WTC11 (cell line): Measurements from ENCODE around the gene SREBF2. TPM values are rescaled to one million over a fixed set of nuclear protein-coding genes. Genes with fewer than 3 reads are reported as not detected.

Experiments used
- ATAC-seq: fragments of 200-7000 bp; cut with Tn5 transposase; 2 replicates; pipeline ENCODE4 v1.10.0; 2021; ENCODE audit warnings: mild to moderate bottlenecking, moderate library complexity
- CTCF ChIA-PET: fragments of 300-600 bp; sonication (Branson Sonifier 250); formaldehyde crosslinking; loops from one replicate; lab custom pipeline; 2021; ENCODE audit warnings: antibody characterized with exemption; lab: Charles Lee
- POLR2A ChIA-PET: fragments of 350-600 bp; sonication (Branson Sonifier 250); formaldehyde crosslinking; loops from one replicate; lab custom pipeline; 2021; ENCODE audit warnings: antibody characterized with exemption; lab: Charles Lee
- DNase-seq: peaks from one replicate; pipeline ENCODE4 v3.0.0; 2021; ENCODE audit warnings: low spot score
- H3K27ac Mint-ChIP-seq: 2 replicates; pipeline ENCODE4 v1.8.0; 2021; ENCODE audit warnings: mixed read lengths
- H3K27me3 Mint-ChIP-seq: 2 replicates; pipeline ENCODE4 v1.8.0; 2021; ENCODE audit warnings: low read depth, mild to moderate bottlenecking, moderate library complexity, mixed read lengths
- H3K36me3 Mint-ChIP-seq: 2 replicates; pipeline ENCODE4 v1.8.0; 2021; ENCODE audit warnings: mixed read lengths
- H3K4me1 Mint-ChIP-seq: 2 replicates; pipeline ENCODE4 v1.8.0; 2022; ENCODE audit warnings: mixed read lengths
- H3K4me3 Mint-ChIP-seq: 2 replicates; pipeline ENCODE4 v1.8.0; 2021; ENCODE audit warnings: mild to moderate bottlenecking, moderate library complexity, mixed read lengths
- H3K9me3 Mint-ChIP-seq: 2 replicates; pipeline ENCODE4 v1.8.0; 2021; ENCODE audit warnings: mixed read lengths
- ARID4B ChIP-seq: sonication (generic); formaldehyde crosslinking; IDR thresholded peaks from 2 replicates; pipeline ENCODE4 v1.8.0; 2023; ENCODE audit warnings: missing genetic modification reagents, mild to moderate bottlenecking, borderline replicate concordance
- ATF2 ChIP-seq: sonication (generic); formaldehyde crosslinking; IDR thresholded peaks from 2 replicates; pipeline ENCODE4 v1.8.1; 2022; ENCODE audit warnings: low read depth, missing genetic modification reagents, borderline replicate concordance
- ATF3 ChIP-seq: sonication (generic); formaldehyde crosslinking; conservative IDR thresholded peaks from 2 replicates; pipeline ENCODE4 v1.8.1; 2022; ENCODE audit warnings: mild to moderate bottlenecking, missing genetic modification reagents
- CDX4 ChIP-seq: fragments of 250-450 bp; sonication (Bioruptor Pico); IDR thresholded peaks from 2 replicates; pipeline ENCODE4 v1.9.0; 2021; ENCODE audit warnings: moderate library complexity, mild to moderate bottlenecking, inconsistent platforms, borderline replicate concordance
- CTCF ChIP-seq: fragments of 200-600 bp; IDR thresholded peaks from 2 replicates; pipeline ENCODE4 v1.8.0; 2022; ENCODE audit warnings: antibody characterized with exemption
- GABPB1 ChIP-seq: sonication (generic); formaldehyde crosslinking; IDR thresholded peaks from 2 replicates; pipeline ENCODE4 v1.8.1; 2023; ENCODE audit warnings: mild to moderate bottlenecking, missing genetic modification reagents
- KAT7 ChIP-seq: sonication (generic); formaldehyde crosslinking; IDR thresholded peaks from 2 replicates; pipeline ENCODE4 v1.8.1; 2023; ENCODE audit warnings: missing genetic modification reagents, mild to moderate bottlenecking, borderline replicate concordance
- NFATC4 ChIP-seq: fragments of 250-450 bp; sonication (Bioruptor Pico); IDR thresholded peaks from 2 replicates; pipeline ENCODE4 v1.9.0; 2021; ENCODE audit warnings: mild to moderate bottlenecking
- NFYB ChIP-seq: sonication (generic); formaldehyde crosslinking; conservative IDR thresholded peaks from 2 replicates; pipeline ENCODE4 v1.8.0; 2022; ENCODE audit warnings: low read depth, missing genetic modification reagents
- NR1H2 ChIP-seq: sonication (generic); formaldehyde crosslinking; IDR thresholded peaks from 2 replicates; pipeline ENCODE4 v1.9.0; 2021; ENCODE audit warnings: mild to moderate bottlenecking, moderate library complexity, missing genetic modification reagents
- NR2C2 ChIP-seq: sonication (generic); formaldehyde crosslinking; IDR thresholded peaks from 2 replicates; pipeline ENCODE4 v1.8.0; 2022; ENCODE audit warnings: mild to moderate bottlenecking, missing genetic modification reagents
- RELA ChIP-seq: sonication (generic); formaldehyde crosslinking; IDR thresholded peaks from 2 replicates; pipeline ENCODE4 v1.8.1; 2022; ENCODE audit warnings: missing genetic modification reagents, mild to moderate bottlenecking, borderline replicate concordance
- SP1 ChIP-seq: sonication (generic); formaldehyde crosslinking; conservative IDR thresholded peaks from 2 replicates; pipeline ENCODE4 v1.8.1; 2022; ENCODE audit warnings: missing genetic modification reagents
- STAT6 ChIP-seq: sonication (generic); formaldehyde crosslinking; conservative IDR thresholded peaks from 2 replicates; pipeline ENCODE4 v1.8.1; 2023; ENCODE audit warnings: mild to moderate bottlenecking, low read depth, missing genetic modification reagents, moderate library complexity
- ZBTB21 ChIP-seq: sonication (generic); formaldehyde crosslinking; IDR thresholded peaks from 2 replicates; pipeline ENCODE4 v1.8.1; 2023; ENCODE audit warnings: mild to moderate bottlenecking, missing genetic modification reagents, borderline replicate concordance
- ZNF532 ChIP-seq: fragments of 250-450 bp; sonication (Bioruptor Pico); IDR thresholded peaks from 2 replicates; pipeline ENCODE4 v1.9.0; 2021; ENCODE audit warnings: mild to moderate bottlenecking, borderline replicate concordance
- ZSCAN18 ChIP-seq: fragments of 250-450 bp; sonication (Bioruptor Pico); IDR thresholded peaks from 2 replicates; pipeline ENCODE4 v2.1.2; 2022; ENCODE audit warnings: mild to moderate bottlenecking, moderate library complexity
- total RNA-seq: library from RNA; stranded (reverse); gene quantifications from 3 replicates; pipeline ENCODE4 v1.2.3, GENCODE V29; 2021

The SREBF2 gene
- total RNA-seq, 1 experiment from 2014 or later, result 151 TPM

GRCh38 chr22:41904450-41905410 is 71.8 kb downstream of the SREBF2 start:
- no peak for ATAC-seq
- H3K4me1 Mint-ChIP-seq, result peaks cover 12% of the 10 kb centered on the region
- no peak overlapping the region for H3K27ac Mint-ChIP-seq
- peaks cover 28% of the 10 kb centered on the region for H3K36me3 Mint-ChIP-seq
- H3K9me3 Mint-ChIP-seq, result no peaks in the 10 kb centered on the region
- H3K4me3 Mint-ChIP-seq, result no peak overlapping the region
- H3K27me3 Mint-ChIP-seq, result peaks cover 14% of the 10 kb centered on the region
- ChIA-PET POLR2A (no interaction called here), CTCF (interaction anchor here (1.6 kb wide), 1 partner anchor 36 kb away, joined by 5 read pairs; no protein-coding TSS in a partner anchor)
- no peak for DNase-seq
- TF ChIP-seq ATF2 (CRISPR knock-in tag), result no peak
- TF ChIP-seq ATF3 (CRISPR knock-in tag), result no peak
- TF ChIP-seq ZBTB21 (CRISPR knock-in tag), result no peak
- no peak for TF ChIP-seq KAT7 (CRISPR knock-in tag)
- no peak for TF ChIP-seq STAT6 (CRISPR knock-in tag)
- TF ChIP-seq CTCF, result no peak
- no peak for TF ChIP-seq CDX4 (CRISPR knock-in tag)
- no peak for TF ChIP-seq NR2C2 (CRISPR knock-in tag)
- no peak for TF ChIP-seq GABPB1 (CRISPR knock-in tag)
- TF ChIP-seq ZNF532 (CRISPR knock-in tag), result no peak
- no peak for TF ChIP-seq NR1H2 (CRISPR knock-in tag)
- TF ChIP-seq NFYB (CRISPR knock-in tag), result no peak
- TF ChIP-seq ARID4B, result no peak
- no peak for TF ChIP-seq RELA (CRISPR knock-in tag)
- no peak for TF ChIP-seq NFATC4
- no peak for TF ChIP-seq SP1 (CRISPR knock-in tag)
- no peak for TF ChIP-seq ZSCAN18 (CRISPR knock-in tag)
